Measurements from ENCODE around the gene ANO10. TPM values are rescaled to one million over a fixed set of nuclear protein-coding genes. Genes with fewer than 3 reads are reported as not detected.

The ANO10 gene
- total and polyA plus RNA-seq, 7 donors: 10.3 to 18.8 (median 13.1) TPM

DNA sequence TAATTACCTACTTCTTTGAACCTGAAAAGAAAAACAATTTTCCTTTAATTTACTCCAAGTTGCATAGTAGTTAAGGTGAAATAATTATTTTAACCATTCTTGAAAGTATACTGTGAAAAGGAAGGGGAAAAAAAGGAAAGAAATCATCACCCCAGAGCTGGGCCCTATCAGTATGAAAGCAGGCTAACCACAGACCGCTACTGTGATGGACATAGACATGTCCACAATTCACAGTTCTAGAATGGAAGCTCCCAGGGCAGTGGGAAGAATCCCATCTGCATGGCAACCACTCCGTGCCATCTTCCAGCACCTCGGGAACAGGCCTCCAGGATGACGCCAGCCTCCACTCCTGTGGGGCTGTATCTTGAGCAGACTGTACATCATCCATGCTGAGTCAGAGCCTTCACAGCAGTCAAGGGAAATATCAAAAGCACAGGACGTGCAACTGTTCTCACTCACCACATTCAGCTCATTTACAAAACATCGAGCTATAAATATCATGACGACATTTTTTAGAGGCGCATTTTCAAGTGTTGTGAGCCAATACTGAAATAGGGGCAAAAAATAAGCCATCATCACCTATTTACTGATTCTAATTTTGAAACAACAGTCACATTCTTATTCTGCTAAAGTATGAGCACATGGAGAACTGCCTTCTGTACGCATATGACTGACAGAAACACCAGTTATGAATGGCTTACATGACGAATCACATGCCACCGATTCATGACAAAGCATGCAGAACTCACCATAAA lies 215.7 kb downstream of the ANO10 start:
- peak; percentile 58 to 82 for DNase-seq
- no peak for TF ChIP-seq CTCF (IDR thresholded peaks at IDR 0.05)
- Histone ChIP-seq H3K27ac (peak overlapping the region; percentile 73), H3K36me3 (ENCODE audit: insufficient read depth in 1 of 2, low read depth in 1 of 2) (no peaks in the 10 kb centered on the region), H3K4me3 (no peak overlapping the region), H3K27me3 (ENCODE audit: insufficient read depth in 3 of 3, low read length in 2 of 3) (no peaks in the 10 kb centered on the region), H3K9me3 (no peaks in the 10 kb centered on the region), H3K4me1 (peaks cover 9% of the 10 kb centered on the region)
- WGBS, 3 donors: 40 to 61% (median 48%) methylated on average over 11 of the region's 11 CpGs
- peak; percentile 96 to 99 (median 98) for ATAC-seq
- intact Hi-C loops (cut with DNase I): no loop called here

DNA sequence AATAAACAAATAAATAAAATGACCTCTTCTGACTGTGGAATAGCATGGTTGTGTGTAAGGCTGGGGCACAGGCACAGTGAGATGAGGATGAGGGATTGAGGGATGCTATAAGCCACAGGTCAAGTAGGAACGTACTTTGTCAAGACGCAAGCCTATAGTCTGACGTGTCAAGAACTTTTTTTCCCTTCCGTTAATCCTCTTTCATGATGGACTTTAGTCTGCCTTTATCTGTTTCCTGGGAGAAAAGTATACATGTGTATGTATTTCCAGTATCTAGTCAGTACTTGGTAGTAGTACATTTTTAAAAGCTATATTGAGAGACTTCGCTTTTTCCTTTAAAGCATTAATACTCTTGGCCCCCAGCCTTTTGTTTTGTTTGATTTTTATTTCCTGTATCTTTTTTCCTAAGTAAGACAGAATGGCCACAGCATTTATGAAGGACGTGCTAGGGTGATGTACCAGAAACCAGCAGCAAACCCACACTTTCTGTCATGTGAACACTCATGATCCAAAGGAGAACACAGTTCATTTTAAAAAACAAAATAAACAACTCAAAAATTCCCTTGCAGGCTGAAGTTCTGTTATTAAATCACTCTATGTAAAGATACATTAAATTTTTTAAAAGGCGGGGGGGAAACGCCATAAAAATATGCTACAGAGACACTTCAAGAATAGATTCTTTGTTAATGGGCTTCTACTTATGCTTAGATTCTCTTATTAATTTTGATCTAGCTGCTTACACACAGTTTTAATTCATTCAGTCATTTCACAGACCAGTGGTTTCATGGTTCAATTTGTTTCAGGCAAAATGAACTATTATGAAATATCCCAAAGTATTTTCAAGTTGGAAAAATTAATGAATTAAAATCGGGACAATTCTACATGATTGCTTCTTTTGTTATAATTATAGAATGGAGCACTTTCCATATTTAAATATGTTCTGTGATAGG lies 220.8 kb downstream of the ANO10 start:
- DNase-seq: no peak
- H3K27me3 ChIP-seq (ENCODE audit: insufficient read depth in 3 of 3, low read length in 2 of 3): no peaks in the 10 kb centered on the region
- no peak overlapping the region for H3K27ac ChIP-seq
- peaks cover 7% of the 10 kb centered on the region for H3K4me1 ChIP-seq
- H3K4me3 ChIP-seq: no peak overlapping the region
- intact Hi-C loops (cut with DNase I): no loop called here
- ATAC-seq: no peak
- no peak for TF ChIP-seq CTCF (IDR thresholded peaks at IDR 0.05)
- H3K9me3 ChIP-seq: no peaks in the 10 kb centered on the region
- WGBS, 3 donors: 86 to 92% (median 91%) methylated on average over 9 of the region's 9 CpGs
- no peaks in the 10 kb centered on the region for H3K36me3 ChIP-seq (ENCODE audit: insufficient read depth in 1 of 2, low read depth in 1 of 2)

DNA sequence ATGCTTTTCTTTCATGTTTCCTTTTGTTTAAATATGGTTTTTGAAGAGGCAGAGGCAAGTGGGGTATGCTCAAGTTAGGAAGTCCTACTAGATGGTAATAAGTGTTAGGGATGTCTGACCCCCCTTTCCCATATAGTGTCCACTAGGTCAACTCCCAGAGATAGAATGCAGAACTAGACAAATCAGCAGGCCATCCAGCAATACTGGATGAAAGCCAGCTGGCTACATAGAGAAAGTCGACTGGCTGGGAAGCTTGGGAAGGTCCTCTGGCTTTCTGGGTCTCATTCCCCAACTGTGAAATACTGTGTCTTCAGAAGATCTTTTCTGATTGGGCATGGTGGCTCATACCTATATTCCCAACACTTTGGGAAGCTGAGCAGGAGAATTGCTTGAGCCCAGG lies 221.6 kb downstream of the ANO10 start:
- WGBS, 3 donors: 14 to 24% (median 15%) methylated on average over 1 of the region's 1 CpG
- TF ChIP-seq CTCF (IDR thresholded peaks at IDR 0.05): no peak
- intact Hi-C loops (cut with DNase I): no loop called here
- Histone ChIP-seq H3K4me1 (no peaks in the 10 kb centered on the region), H3K27me3 (ENCODE audit: insufficient read depth in 3 of 3, low read length in 2 of 3) (no peaks in the 10 kb centered on the region), H3K27ac (no peak overlapping the region), H3K9me3 (no peaks in the 10 kb centered on the region), H3K36me3 (ENCODE audit: insufficient read depth in 1 of 2, low read depth in 1 of 2) (no peaks in the 10 kb centered on the region), H3K4me3 (no peak overlapping the region)
- no peak for ATAC-seq
- no peak for DNase-seq

GRCh38 chr3:43399034-43399433 lies 222.8 kb downstream of the ANO10 start:
- H3K9me3 ChIP-seq: no peaks in the 10 kb centered on the region
- TF ChIP-seq CTCF (IDR thresholded peaks at IDR 0.05): no peak
- intact Hi-C loops (cut with DNase I): no loop called here
- no peaks in the 10 kb centered on the region for H3K27me3 ChIP-seq (ENCODE audit: insufficient read depth in 3 of 3, low read length in 2 of 3)
- no peak overlapping the region for H3K27ac ChIP-seq
- no peaks in the 10 kb centered on the region for H3K4me1 ChIP-seq
- 81 to 87% (median 86%) methylated on average over 6 of the region's 6 CpGs for WGBS, 3 donors
- H3K4me3 ChIP-seq: no peak overlapping the region
- DNase-seq: no peak
- ATAC-seq: no peak
- H3K36me3 ChIP-seq (ENCODE audit: insufficient read depth in 1 of 2, low read depth in 1 of 2): no peaks in the 10 kb centered on the region
